ENCODE results near the gene DUOX1.

DNA sequence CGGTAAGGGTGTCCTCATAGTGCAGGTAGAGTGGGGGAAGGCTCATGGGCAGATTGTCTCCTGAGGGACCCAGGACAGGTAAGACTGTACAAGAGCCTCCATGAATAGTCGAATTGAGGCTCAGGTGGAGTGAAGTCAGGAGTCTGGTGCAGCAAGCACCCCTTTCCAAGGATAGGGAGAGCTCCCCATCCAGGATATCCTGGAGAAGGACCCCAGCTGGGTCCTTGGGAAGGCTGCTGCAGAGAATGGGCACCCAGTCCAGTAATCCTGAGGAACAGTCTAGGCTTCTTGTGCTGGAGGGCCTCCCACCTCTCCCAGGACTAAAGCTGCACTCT lies 15.1 kb upstream of the DUOX1 start:
- TF ChIP-seq, protein P1, sequence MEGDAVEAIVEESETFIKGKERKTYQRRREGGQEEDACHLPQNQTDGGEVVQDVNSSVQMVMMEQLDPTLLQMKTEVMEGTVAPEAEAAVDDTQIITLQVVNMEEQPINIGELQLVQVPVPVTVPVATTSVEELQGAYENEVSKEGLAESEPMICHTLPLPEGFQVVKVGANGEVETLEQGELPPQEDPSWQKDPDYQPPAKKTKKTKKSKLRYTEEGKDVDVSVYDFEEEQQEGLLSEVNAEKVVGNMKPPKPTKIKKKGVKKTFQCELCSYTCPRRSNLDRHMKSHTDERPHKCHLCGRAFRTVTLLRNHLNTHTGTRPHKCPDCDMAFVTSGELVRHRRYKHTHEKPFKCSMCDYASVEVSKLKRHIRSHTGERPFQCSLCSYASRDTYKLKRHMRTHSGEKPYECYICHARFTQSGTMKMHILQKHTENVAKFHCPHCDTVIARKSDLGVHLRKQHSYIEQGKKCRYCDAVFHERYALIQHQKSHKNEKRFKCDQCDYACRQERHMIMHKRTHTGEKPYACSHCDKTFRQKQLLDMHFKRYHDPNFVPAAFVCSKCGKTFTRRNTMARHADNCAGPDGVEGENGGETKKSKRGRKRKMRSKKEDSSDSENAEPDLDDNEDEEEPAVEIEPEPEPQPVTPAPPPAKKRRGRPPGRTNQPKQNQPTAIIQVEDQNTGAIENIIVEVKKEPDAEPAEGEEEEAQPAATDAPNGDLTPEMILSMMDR (IDR thresholded peaks at IDR 0.05) = no peak
- no peak for TF ChIP-seq EZH2 (IDR thresholded peaks at IDR 0.05; ENCODE audit: borderline replicate concordance, insufficient read depth, low read depth, low read length, poor library complexity, severe bottlenecking)
